Body of pancreas (tissue), 4 donors: ENCODE data around the gene ESRRB. TPM values are rescaled to one million over a fixed set of nuclear protein-coding genes. Genes with fewer than 3 reads are reported as not detected.

Source experiments
- ATAC-seq: fragments of 150-250 bp; one replicate; pipeline ENCODE4 v1.9.1; 2016
- DNase-seq, 4 donors: peaks; one replicate each; pipeline ENCODE4 v3.0.0-alpha.2; 2019
- H3K27ac ChIP-seq, 4 donors: fragments of 200-600 bp; sonication (generic); 1 replicate in 3 of 4; 2 replicates in 1 of 4; pipeline versions ENCODE4 v1.5.1 to v1.6.1; 2016 to 2019; ENCODE audit warnings: mild to moderate bottlenecking in 1 of 4, mixed read lengths in 1 of 4, moderate library complexity in 1 of 4
- H3K27me3 ChIP-seq, 2 donors: fragments of 200-600 bp; sonication (generic); one replicate each; pipeline ENCODE4 v1.6.0; 2016; ENCODE audit warnings: mild to moderate bottlenecking in 1 of 2
- H3K36me3 ChIP-seq, 2 donors: fragments of 200-600 bp; sonication (generic); replicated peaks in 1 of 2; 2 replicates each; pipeline ENCODE4 v1.5.1; 2016; ENCODE audit warnings: low read depth in 2 of 2; ENCODE audit not compliant: insufficient read depth in 1 of 2
- H3K4me1 ChIP-seq: fragments of 200-600 bp; sonication (generic); one replicate; pipeline ENCODE4 v1.6.0; 2016
- H3K4me3 ChIP-seq, 2 donors: fragments of 200-600 bp; sonication (generic); 1 replicate in 1 of 2; 2 replicates in 1 of 2; pipeline ENCODE4 v1.5.1; 2016 to 2019
- H3K9me3 ChIP-seq, 3 donors: fragments of 200-600 bp; sonication (generic); 1 replicate in 2 of 3; 2 replicates in 1 of 3; pipeline ENCODE4 v1.5.1; 2016
- POLR2A ChIP-seq, 3 donors: fragments of 450-650 bp; IDR thresholded peaks; one replicate each; pipeline ENCODE4 v1.6.1; 2016; ENCODE audit warnings: antibody characterized with exemption in 3 of 3, mild to moderate bottlenecking in 2 of 3
- WGBS, 2 donors: methylation state at CpG; one replicate each; pipeline ENCODE4 v1.1.5; 2017; 5-methylcytosine and 5-hydroxymethylcytosine counted together
- intact Hi-C: fragments of 100-400 bp; cut with DNase I; formaldehyde crosslinking; loops from one replicate; pipeline ENCODE4 v1.15.1; 2023
- total RNA-seq, 2 donors: library from RNA; depleted of rRNA; stranded (reverse); fragments of >200 nt; gene quantifications; one replicate each; pipeline ENCODE4 v1.1.0, GENCODE V29; 2016
- TF ChIP-seq, protein P1 (sequence below), 7 experiments: fragments of 450-650 bp in 4 of 7; fragments of 200-600 bp in 3 of 7; sonication (generic) in 3 of 7; IDR thresholded peaks; one replicate each; pipeline ENCODE4 v1.5.1; 2016 to 2019; ENCODE audit warnings: antibody characterized with exemption in 7 of 7

ESRRB gene
- total RNA-seq, 2 donors from 2014 or later = not detected

- DNase-seq (no peak), ATAC-seq (no peak)
- H3K36me3 ChIP-seq = no peaks in the 10 kb centered on the region
- 64 to 70% methylated on average over 4 to 5 of the region's 5 CpGs for WGBS, 2 donors
- H3K4me3 ChIP-seq = no peak overlapping the region
- intact Hi-C loops = no loop called here
- H3K27me3 ChIP-seq = no peaks in the 10 kb centered on the region
- H3K27ac ChIP-seq = no peak overlapping the region
- H3K9me3 ChIP-seq = no peaks in the 10 kb centered on the region
- H3K4me1 ChIP-seq = no peaks in the 10 kb centered on the region
- TF ChIP-seq POLR2A (IDR thresholded peaks at IDR 0.05) = no peak
- TF ChIP-seq, protein P1, sequence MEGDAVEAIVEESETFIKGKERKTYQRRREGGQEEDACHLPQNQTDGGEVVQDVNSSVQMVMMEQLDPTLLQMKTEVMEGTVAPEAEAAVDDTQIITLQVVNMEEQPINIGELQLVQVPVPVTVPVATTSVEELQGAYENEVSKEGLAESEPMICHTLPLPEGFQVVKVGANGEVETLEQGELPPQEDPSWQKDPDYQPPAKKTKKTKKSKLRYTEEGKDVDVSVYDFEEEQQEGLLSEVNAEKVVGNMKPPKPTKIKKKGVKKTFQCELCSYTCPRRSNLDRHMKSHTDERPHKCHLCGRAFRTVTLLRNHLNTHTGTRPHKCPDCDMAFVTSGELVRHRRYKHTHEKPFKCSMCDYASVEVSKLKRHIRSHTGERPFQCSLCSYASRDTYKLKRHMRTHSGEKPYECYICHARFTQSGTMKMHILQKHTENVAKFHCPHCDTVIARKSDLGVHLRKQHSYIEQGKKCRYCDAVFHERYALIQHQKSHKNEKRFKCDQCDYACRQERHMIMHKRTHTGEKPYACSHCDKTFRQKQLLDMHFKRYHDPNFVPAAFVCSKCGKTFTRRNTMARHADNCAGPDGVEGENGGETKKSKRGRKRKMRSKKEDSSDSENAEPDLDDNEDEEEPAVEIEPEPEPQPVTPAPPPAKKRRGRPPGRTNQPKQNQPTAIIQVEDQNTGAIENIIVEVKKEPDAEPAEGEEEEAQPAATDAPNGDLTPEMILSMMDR (IDR thresholded peaks at IDR 0.05) = no peak
These were observed 108.4 kb downstream of the ESRRB start for GRCh38 chr14:76484355-76484754.

DNA sequence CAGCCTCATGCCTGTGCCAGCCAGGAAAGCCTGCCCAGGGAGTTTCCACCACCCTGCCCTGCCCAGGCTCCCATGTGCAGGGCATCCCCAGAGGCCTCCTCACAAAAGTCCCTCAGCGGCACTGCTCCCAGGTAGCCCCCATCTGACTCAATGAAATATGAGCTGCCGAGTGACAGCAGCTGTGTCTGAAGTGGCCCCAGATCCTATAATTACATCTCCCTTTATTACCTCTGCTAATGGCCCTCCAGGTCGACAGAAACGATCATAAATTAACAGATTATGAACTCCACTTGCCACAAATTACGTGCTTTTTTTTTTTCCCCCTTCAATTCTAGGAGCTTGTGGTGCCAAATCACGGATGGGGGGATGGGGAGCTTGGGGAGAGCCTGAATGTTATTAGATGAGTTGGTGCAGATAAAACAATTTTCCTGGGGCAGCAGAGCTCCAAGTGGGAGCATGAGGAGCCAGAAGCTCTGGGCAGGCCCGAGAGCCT is 110.4 kb downstream of the ESRRB start:
- DNase-seq = no peak
- H3K27me3 ChIP-seq = no peaks in the 10 kb centered on the region
- intact Hi-C loops = no loop called here
- no peak overlapping the region for H3K4me3 ChIP-seq
- ATAC-seq = no peak
- H3K9me3 ChIP-seq = no peaks in the 10 kb centered on the region
- H3K27ac ChIP-seq = no peak overlapping the region
- H3K36me3 ChIP-seq = no peaks in the 10 kb centered on the region
- TF ChIP-seq POLR2A (IDR thresholded peaks at IDR 0.05) = no peak
- TF ChIP-seq, protein P1 (IDR thresholded peaks at IDR 0.05) = no peak
- no peaks in the 10 kb centered on the region for H3K4me1 ChIP-seq
- 42 to 57% methylated on average over 7 of the region's 7 CpGs for WGBS, 2 donors

GRCh38 chr14:76488551-76488950 is 112.6 kb downstream of the ESRRB start:
- no peak overlapping the region for H3K27ac ChIP-seq
- 68 to 73% methylated on average over 4 of the region's 4 CpGs for WGBS, 2 donors
- TF ChIP-seq POLR2A (IDR thresholded peaks at IDR 0.05) = no peak
- TF ChIP-seq, protein P1 (IDR thresholded peaks at IDR 0.05) = no peak
- H3K36me3 ChIP-seq = no peaks in the 10 kb centered on the region
- no peak for ATAC-seq
- intact Hi-C loops = no loop called here
- no peak overlapping the region for H3K4me3 ChIP-seq
- H3K27me3 ChIP-seq = no peaks in the 10 kb centered on the region
- no peaks in the 10 kb centered on the region for H3K4me1 ChIP-seq
- H3K9me3 ChIP-seq = no peaks in the 10 kb centered on the region
- DNase-seq = no peak

GRCh38 chr14:76489667-76490066 is 113.7 kb downstream of the ESRRB start:
- no peaks in the 10 kb centered on the region for H3K9me3 ChIP-seq
- no peak for DNase-seq
- no peak overlapping the region for H3K4me3 ChIP-seq
- WGBS, 2 donors = 80 to 91% methylated on average over 3 of the region's 3 CpGs
- no peak for ATAC-seq
- TF ChIP-seq, protein P1 (IDR thresholded peaks at IDR 0.05) = no peak
- TF ChIP-seq POLR2A (IDR thresholded peaks at IDR 0.05) = no peak
- intact Hi-C loops = no loop called here
- no peaks in the 10 kb centered on the region for H3K4me1 ChIP-seq
- no peak overlapping the region for H3K27ac ChIP-seq
- H3K27me3 ChIP-seq = no peaks in the 10 kb centered on the region
- H3K36me3 ChIP-seq = no peaks in the 10 kb centered on the region

DNA sequence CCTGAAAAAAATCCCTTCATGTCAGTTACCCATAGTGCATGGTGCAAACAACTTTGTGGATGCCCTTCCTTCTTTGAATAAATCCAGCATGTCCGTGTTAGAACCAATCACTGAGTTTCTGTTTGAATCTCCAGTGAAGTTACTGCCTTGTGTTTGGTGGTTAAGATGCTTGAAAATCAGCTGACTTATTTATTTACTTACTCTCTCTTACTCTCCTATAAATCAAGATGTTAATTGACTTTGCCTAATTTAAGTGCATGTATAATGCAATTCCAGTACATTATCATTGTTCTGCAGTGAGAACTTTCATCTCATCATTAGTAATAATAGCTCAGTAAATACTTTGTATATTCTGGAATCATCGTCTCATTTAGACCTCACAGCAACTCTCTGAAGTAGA is 114.2 kb downstream of the ESRRB start:
- no peaks in the 10 kb centered on the region for H3K4me1 ChIP-seq
- no peaks in the 10 kb centered on the region for H3K9me3 ChIP-seq
- 72 to 75% methylated on average over 2 of the region's 2 CpGs for WGBS, 2 donors
- ATAC-seq = no peak
- no peak for DNase-seq
- TF ChIP-seq POLR2A (IDR thresholded peaks at IDR 0.05) = no peak
- TF ChIP-seq, protein P1 (IDR thresholded peaks at IDR 0.05) = no peak
- intact Hi-C loops = no loop called here
- H3K36me3 ChIP-seq = no peaks in the 10 kb centered on the region
- H3K27me3 ChIP-seq = no peaks in the 10 kb centered on the region
- no peak overlapping the region for H3K27ac ChIP-seq
- no peak overlapping the region for H3K4me3 ChIP-seq
